Spleen (tissue), 3 donors: ENCODE measurements around the gene NHLH1.

Experiments
- POLR2A ChIP-seq, 3 donors: fragments of 450-650 bp; IDR thresholded peaks; one replicate each; pipeline ENCODE4 v1.5.1; 2017; ENCODE audit warnings: antibody characterized with exemption in 3 of 3, mild to moderate bottlenecking in 1 of 3
- POLR2AphosphoS5 ChIP-seq, 3 donors: sonication (generic); formaldehyde crosslinking; IDR thresholded peaks; one replicate each; pipeline ENCODE4 v1.5.1; 2017; ENCODE audit warnings: antibody characterized with exemption in 3 of 3

DNA sequence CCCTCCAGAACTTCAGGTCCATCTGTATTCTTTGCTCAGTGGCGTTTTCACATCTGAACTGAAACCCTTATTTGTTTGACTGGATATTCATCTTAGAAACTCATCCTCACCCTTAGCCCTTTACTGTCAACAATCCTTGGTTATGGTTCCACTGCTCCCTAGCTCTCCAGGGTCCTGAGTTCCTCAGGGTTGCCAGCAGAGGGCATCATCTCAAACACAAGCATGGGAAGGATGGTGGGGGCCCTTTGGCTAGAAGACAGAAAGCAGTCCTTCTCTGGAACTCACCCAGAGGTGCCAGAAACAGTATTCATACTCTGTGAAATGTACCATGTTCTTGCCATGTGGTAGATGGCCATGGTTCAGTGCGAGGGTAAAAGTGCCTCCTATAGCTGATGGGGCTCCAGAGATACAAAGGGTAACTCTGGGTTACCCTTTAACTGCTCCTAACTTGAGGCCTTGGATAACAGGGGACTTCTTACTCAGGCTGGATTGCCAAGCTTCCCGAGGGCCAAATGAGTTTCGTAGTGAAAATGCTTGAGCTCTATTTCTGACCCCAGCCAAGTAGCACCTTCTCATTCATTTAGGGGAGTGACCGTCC, 12.4 kb upstream of the NHLH1 start:
- TF ChIP-seq POLR2AphosphoS5 (IDR thresholded peaks at IDR 0.05), result no peak
- TF ChIP-seq POLR2A (IDR thresholded peaks at IDR 0.05), result no peak
